HAP-1 (cell line): ENCODE data around the gene KDM1A.
"Not testable (repeated sequence)": the region's sequence is repeated elsewhere in the genome, so short reads cannot be mapped to it uniquely, and the experiment has no call there.

Source experiments
- DNase-seq, 2 experiments: peaks; one replicate each; pipeline ENCODE4 v3.0.0-alpha.2; 2016 to 2020; ENCODE audit warnings: low spot score in 2 of 2
- H3K27me3 ChIP-seq: fragments of 250-450 bp; sonication (Bioruptor Pico); 2 replicates; pipeline ENCODE4 v1.5.1; 2020; ENCODE audit warnings: low read depth, mild to moderate bottlenecking, moderate library complexity
- H3K36me3 ChIP-seq: fragments of 250-450 bp; sonication (Bioruptor Pico); replicated peaks from 2 replicates; pipeline ENCODE4 v1.5.1; 2020; ENCODE audit warnings: mild to moderate bottlenecking
- H3K4me1 ChIP-seq: fragments of 250-450 bp; sonication (Bioruptor Pico); 2 replicates; pipeline ENCODE4 v1.5.1; 2020; ENCODE audit warnings: mild to moderate bottlenecking
- H3K4me3 ChIP-seq: fragments of 250-450 bp; sonication (Bioruptor Pico); 2 replicates; pipeline ENCODE4 v1.5.1; 2020; ENCODE audit warnings: mild to moderate bottlenecking, moderate library complexity
- H3K9me3 ChIP-seq: fragments of 250-450 bp; sonication (Bioruptor Pico); 2 replicates; pipeline ENCODE4 v1.5.1; 2020; ENCODE audit warnings: mild to moderate bottlenecking, moderate library complexity
- in situ Hi-C: fragments of 300-500 bp; cut with MboI; formaldehyde crosslinking; loops from 3 replicates; pipeline ENCODE4 v1.14.3; 2020; ENCODE audit warnings: low sequenced_read_pairs, inconsistent platforms, mixed read lengths

KDM1A gene

DNA sequence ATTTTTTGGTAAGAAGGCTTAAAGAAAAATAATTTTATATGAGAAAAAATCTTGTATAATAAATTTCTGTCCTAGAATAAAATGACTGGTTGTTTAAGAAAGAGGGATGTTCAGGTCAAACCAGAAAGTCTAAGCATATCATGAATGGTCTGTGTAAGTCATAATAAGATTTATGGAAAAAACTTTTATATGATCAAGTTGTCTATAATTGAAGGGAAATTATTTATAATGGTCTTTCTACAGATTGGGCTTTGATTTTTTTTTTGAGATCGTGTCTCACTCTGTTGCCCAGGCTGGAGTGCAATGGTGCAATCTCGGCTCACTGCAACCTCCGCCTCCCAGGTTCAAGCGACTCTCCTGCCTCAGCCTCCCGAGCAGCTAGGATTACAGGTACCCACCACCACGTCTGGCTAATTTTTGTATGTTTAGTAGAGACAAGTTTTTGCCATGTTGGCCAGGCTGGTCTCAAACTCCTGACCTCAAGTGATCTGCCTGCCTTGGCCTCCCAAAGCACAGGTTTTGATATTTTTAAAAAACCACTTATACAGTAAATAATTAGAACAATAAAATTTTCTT lies 26.0 kb upstream of the KDM1A start:
- H3K9me3 ChIP-seq: peaks cover 17% of the 10 kb centered on the region; the same call in 1 of the 2 replicates
- H3K4me3 ChIP-seq, H3K36me3 ChIP-seq, in situ Hi-C loops, DNase-seq, H3K4me1 ChIP-seq, H3K27me3 ChIP-seq: not testable (repeated sequence)

GRCh38 chr1:22995774-22996173 lies 23.5 kb upstream of the KDM1A start:
- DNase-seq: no peak
- in situ Hi-C loops: no loop called here
- Histone ChIP-seq H3K9me3 (peaks cover 17% of the 10 kb centered on the region; the same call in 1 of the 2 replicates), H3K27me3 (no peaks in the 10 kb centered on the region), H3K4me1 (no peaks in the 10 kb centered on the region), H3K36me3 (no peaks in the 10 kb centered on the region), H3K4me3 (no peak overlapping the region)

DNA sequence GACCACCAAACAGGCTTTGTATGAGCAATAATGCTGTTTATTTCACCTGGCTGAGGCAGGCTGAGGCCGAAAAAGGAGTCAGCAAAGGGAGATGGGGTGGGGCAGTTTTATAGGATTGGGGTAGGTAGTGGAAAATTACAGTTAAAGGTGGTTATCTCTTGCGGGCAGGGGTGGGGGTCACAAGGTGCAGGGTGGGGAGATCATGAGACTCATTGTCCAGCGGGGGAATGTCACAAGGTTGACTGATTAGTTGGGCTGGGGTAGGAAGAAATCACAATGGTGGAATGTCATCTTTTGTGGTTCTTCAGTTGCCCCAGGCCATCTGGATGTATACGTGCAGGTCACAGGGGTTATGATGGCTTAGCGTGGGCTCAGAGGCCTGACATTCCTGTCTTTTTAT lies 21.7 kb upstream of the KDM1A start:
- H3K4me3 ChIP-seq, H3K4me1 ChIP-seq, in situ Hi-C loops, DNase-seq, H3K27me3 ChIP-seq, H3K36me3 ChIP-seq: not testable (repeated sequence)
- peaks cover 15% of the 10 kb centered on the region; the same call in 1 of the 2 replicates for H3K9me3 ChIP-seq

GRCh38 chr1:23000133-23000532 lies 19.1 kb upstream of the KDM1A start:
- H3K4me3 ChIP-seq, DNase-seq, H3K4me1 ChIP-seq, H3K9me3 ChIP-seq, H3K36me3 ChIP-seq, in situ Hi-C loops, H3K27me3 ChIP-seq: not testable (repeated sequence)

- H3K36me3 ChIP-seq, in situ Hi-C loops, H3K4me3 ChIP-seq, H3K4me1 ChIP-seq, H3K9me3 ChIP-seq, DNase-seq, H3K27me3 ChIP-seq: not testable (repeated sequence)
These were observed 17.1 kb upstream of the KDM1A start for GRCh38 chr1:23002218-23002617.

DNA sequence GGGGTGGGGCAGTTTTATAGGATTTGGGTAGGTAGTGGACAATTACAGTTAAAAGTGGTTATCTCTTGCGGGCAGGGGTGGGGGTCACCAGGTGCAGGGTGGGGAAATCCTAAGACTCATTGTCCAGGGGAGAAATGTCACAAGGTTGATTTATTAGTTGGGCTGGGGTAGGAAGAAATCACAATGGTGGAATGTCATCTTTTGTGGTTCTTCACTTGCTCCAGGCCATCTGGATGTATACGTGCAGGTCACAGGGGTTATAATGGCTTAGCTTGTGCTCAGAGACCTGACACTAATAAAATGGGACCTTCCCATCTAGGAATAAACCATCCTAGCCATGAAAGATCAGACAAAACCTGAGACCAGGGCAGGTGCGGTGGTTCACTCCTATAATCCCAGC lies 15.2 kb upstream of the KDM1A start:
- in situ Hi-C loops: no loop called here
- no peak for DNase-seq
- Histone ChIP-seq H3K9me3 (no peaks in the 10 kb centered on the region), H3K27me3 (0 out of 2 replicates have a peak, but pooled peaks cover 2% of the 10 kb centered on the region), H3K4me1 (peaks cover 7% of the 10 kb centered on the region), H3K4me3 (no peak overlapping the region), H3K36me3 (no peaks in the 10 kb centered on the region)

- peak in 1 of 2 experiments; percentile 17 for DNase-seq
- in situ Hi-C loops, H3K27me3 ChIP-seq: not testable (repeated sequence)
These were observed 14.5 kb upstream of the KDM1A start for GRCh38 chr1:23004769-23005168.

GRCh38 chr1:23007106-23007505 lies 12.2 kb upstream of the KDM1A start:
- 0 out of 2 replicates have a peak, but pooled peaks cover 2% of the 10 kb centered on the region for H3K27me3 ChIP-seq
- DNase-seq: no peak
- peaks cover 7% of the 10 kb centered on the region for H3K4me1 ChIP-seq
- H3K4me3 ChIP-seq: no peak overlapping the region
- H3K36me3 ChIP-seq: no peaks in the 10 kb centered on the region
- no peaks in the 10 kb centered on the region for H3K9me3 ChIP-seq
- in situ Hi-C loops: no loop called here

More at GRCh38 chr1:23004769-23005168, 14.5 kb upstream of the KDM1A start:
- H3K36me3 ChIP-seq, H3K4me3 ChIP-seq, H3K9me3 ChIP-seq, H3K4me1 ChIP-seq: not testable (repeated sequence)

GRCh38 chr1:23008901-23009300 lies 10.4 kb upstream of the KDM1A start:
- no peak for DNase-seq
- in situ Hi-C loops: no loop called here
- no peaks in the 10 kb centered on the region for H3K36me3 ChIP-seq

GRCh38 chr1:23010025-23010424 lies 9.2 kb upstream of the KDM1A start:
- H3K36me3 ChIP-seq, H3K9me3 ChIP-seq, DNase-seq, H3K4me3 ChIP-seq, in situ Hi-C loops, H3K27me3 ChIP-seq, H3K4me1 ChIP-seq: not testable (repeated sequence)

More at GRCh38 chr1:23008901-23009300, 10.4 kb upstream of the KDM1A start:
- H3K27me3 ChIP-seq: no peaks in the 10 kb centered on the region
- H3K4me3 ChIP-seq: no peak overlapping the region
- peaks cover 7% of the 10 kb centered on the region for H3K4me1 ChIP-seq
- no peaks in the 10 kb centered on the region for H3K9me3 ChIP-seq

DNA sequence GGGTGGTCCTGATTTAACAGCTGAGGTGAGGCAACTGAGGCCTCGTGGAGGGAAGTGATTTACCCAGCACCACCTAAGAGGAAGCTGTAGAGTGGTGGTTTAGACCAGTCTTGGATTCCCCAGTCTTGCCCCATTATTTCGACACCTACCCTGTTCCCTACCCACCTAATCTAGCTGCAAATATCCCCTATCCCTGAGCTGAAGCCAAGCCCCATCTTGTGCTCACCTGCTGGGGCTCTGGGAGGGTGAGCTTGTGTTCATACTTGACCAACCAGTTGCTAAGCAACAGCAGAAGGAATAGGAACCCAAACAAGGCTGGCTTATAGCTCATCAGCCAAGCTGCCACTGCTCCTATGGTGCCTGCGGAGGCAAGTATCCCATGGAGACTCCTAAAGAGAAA lies 5.6 kb upstream of the KDM1A start:
- in situ Hi-C loops: no loop called here
- H3K4me3 ChIP-seq: no peak overlapping the region

GRCh38 chr1:23018661-23019093 lies 591 bp upstream of the KDM1A start:
- Histone ChIP-seq H3K4me3 (peak overlapping the region; percentile 89), H3K36me3 (0 out of 2 replicates have a peak, but pooled peaks cover 2% of the 10 kb centered on the region), H3K9me3 (peaks cover 11% of the 10 kb centered on the region; the same call in 1 of the 2 replicates), H3K4me1 (peaks cover 9% of the 10 kb centered on the region), H3K27me3 (no peaks in the 10 kb centered on the region)
- no peak for DNase-seq
- in situ Hi-C loops: no loop called here

More for the DNA sequence above, 5.6 kb upstream of the KDM1A start:
- DNase-seq: peak in 1 of 2 experiments; percentile 18
- H3K27me3 ChIP-seq: no peaks in the 10 kb centered on the region
- no peaks in the 10 kb centered on the region for H3K36me3 ChIP-seq
- peaks cover 5% of the 10 kb centered on the region; the same call in 1 of the 2 replicates for H3K4me1 ChIP-seq
- H3K9me3 ChIP-seq: no peaks in the 10 kb centered on the region

DNA sequence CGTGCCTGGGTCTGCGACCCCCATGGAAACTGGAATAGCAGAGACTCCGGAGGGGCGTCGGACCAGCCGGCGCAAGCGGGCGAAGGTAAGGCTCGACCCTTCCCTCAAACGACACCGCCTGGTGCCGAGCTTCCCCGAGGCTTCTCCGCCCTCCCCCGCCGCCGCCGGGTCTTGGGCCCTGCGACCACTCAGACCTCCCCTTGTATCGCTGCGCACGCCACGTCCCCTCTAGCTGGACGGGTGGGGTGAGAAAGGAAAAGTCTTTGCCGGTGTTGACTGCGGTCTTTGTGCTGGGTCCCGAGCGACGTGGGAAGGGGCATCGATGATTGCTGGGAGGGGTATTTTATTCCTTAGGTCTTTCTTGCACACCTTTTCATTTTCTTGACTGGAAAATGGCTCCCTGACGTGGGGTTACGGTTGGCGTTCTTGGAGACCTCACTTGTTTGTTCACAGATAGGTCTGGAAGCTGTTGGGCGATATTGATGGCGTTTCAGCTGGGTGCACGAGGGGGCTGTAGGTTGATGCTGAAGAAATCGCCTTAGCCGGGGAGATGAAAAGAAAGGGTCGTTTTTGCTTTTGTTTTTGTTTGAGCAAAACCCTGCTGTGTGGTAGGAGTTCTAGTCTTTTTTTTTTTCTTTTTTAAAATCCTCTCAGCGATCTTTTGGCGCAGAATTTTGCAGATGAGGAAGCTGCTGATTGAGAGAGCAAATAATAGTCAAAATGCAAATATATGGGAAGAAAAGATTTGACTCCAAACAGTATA lies 776 bp downstream of the KDM1A start:
- Histone ChIP-seq H3K27me3 (no peaks in the 10 kb centered on the region), H3K4me3 (peak overlapping the region; percentile 89), H3K4me1 (peaks cover 9% of the 10 kb centered on the region), H3K9me3 (peaks cover 11% of the 10 kb centered on the region; the same call in 1 of the 2 replicates), H3K36me3 (0 out of 2 replicates have a peak, but pooled peaks cover 2% of the 10 kb centered on the region)
- DNase-seq: peak; percentile 39 to 62
- in situ Hi-C loops: no loop called here
